Measurements from ENCODE around the gene COPZ2.
A peak's percentile ranks its signal among the peaks of the same experiment; 100 is the strongest.
"Not testable (repeated sequence)": the region's sequence is repeated elsewhere in the genome, so short reads cannot be mapped to it uniquely, and the experiment has no call there.

COPZ2 gene

GRCh38 chr17:48055531-48056245 is 18.1 kb upstream of the COPZ2 start:
- DNase-seq: no peak

- peak; percentile 95 for DNase-seq
These were observed 16.9 kb upstream of the COPZ2 start for GRCh38 chr17:48054238-48055185.

- DNase-seq: no peak
These were observed 16.2 kb upstream of the COPZ2 start for GRCh38 chr17:48053758-48054237.

- peak; percentile 53 for DNase-seq
These were observed 15.6 kb upstream of the COPZ2 start for GRCh38 chr17:48052956-48053757.

- peak; percentile 55 for DNase-seq
These were observed 14.3 kb upstream of the COPZ2 start for GRCh38 chr17:48051706-48052486.

GRCh38 chr17:48051283-48051682 is 13.7 kb upstream of the COPZ2 start:
- no peak for DNase-seq

- peak; percentile 91 for DNase-seq
These were observed 11.0 kb upstream of the COPZ2 start for GRCh38 chr17:48048384-48049126.

GRCh38 chr17:48047741-48048383 is 10.3 kb upstream of the COPZ2 start, which contains the start of gene NFE2L1:
Gene NFE2L1, plus strand, starts transcription at chr17:48048359. Its CDS starts 2,760 bp downstream, at chr17:48051119.
- peak; percentile 100 for DNase-seq

GRCh38 chr17:48047113-48047740 is 9.6 kb upstream of the COPZ2 start:
- DNase-seq: no peak

- DNase-seq: no peak
These were observed 8.7 kb upstream of the COPZ2 start for GRCh38 chr17:48046296-48046695.

GRCh38 chr17:48045316-48046001 is 7.9 kb upstream of the COPZ2 start:
- no peak for DNase-seq

- no peak for DNase-seq
These were observed 7.3 kb upstream of the COPZ2 start for GRCh38 chr17:48044851-48045250.

- no peak for DNase-seq
These were observed 5.6 kb upstream of the COPZ2 start for GRCh38 chr17:48043176-48043575.

GRCh38 chr17:48038687-48039086 is 1.1 kb upstream of the COPZ2 start:
- no peak for DNase-seq

- DNase-seq: peak; percentile 51
These were observed 284 bp upstream of the COPZ2 start for GRCh38 chr17:48037838-48038323.

GRCh38 chr17:48036693-48037035 is 933 bp downstream of the COPZ2 start:
- no peak for DNase-seq

- DNase-seq: not testable (repeated sequence)
These were observed 2.9 kb downstream of the COPZ2 start for GRCh38 chr17:48034734-48035133.

- no peak for DNase-seq
These were observed 5.6 kb downstream of the COPZ2 start for GRCh38 chr17:48031966-48032365.

GRCh38 chr17:48030531-48030930 is 7.1 kb downstream of the COPZ2 start:
- no peak for DNase-seq

- no peak for DNase-seq
These were observed 8.9 kb downstream of the COPZ2 start for GRCh38 chr17:48028736-48029135.
